HCT116 (cell line): ENCODE data around the gene DIS3L2. TPM values are rescaled to one million over a fixed set of nuclear protein-coding genes. Genes with fewer than 3 reads are reported as not detected.

Experiments
- ATAC-seq: fragments of 200-7000 bp; cut with Tn5 transposase; 2 replicates; pipeline ENCODE4 v1.9.1; 2020; ENCODE audit warnings: mild to moderate bottlenecking, moderate library complexity
- BruUV-seq: library from RNA; stranded (reverse); fragments of 400-500 nt; replicated peaks from 2 replicates; lab custom pipeline; 2021; lab: Mats Ljungman, UMichigan
- CTCF ChIA-PET: fragments of 300-600 bp; sonication (Branson Sonifier 250); formaldehyde crosslinking; loops from one replicate; lab custom pipeline; 2021; ENCODE audit warnings: antibody characterized with exemption; lab: Charles Lee
- POLR2A ChIA-PET: fragments of 300-600, 350-600 bp; sonication (Branson Sonifier 250); formaldehyde crosslinking; loops from one replicate; lab custom pipeline; 2021; ENCODE audit warnings: antibody characterized with exemption; lab: Charles Lee
- RAD21 ChIA-PET, 2 experiments: fragments of 300-600 bp; sonication (Branson Sonifier 250); formaldehyde crosslinking; loops; one replicate each; lab custom pipeline; 2023; ENCODE audit warnings: low total read pairs in 2 of 2; ENCODE audit not compliant: uncharacterized antibody in 2 of 2, unreplicated experiment in 2 of 2, low non-redundant PET in 1 of 2; lab: Charles Lee
- DNase-seq: peaks from one replicate; pipeline ENCODE4 v3.0.0-alpha.2; 2010; ENCODE audit warnings: low read depth, low spot score
- H2AFZ ChIP-seq: fragments of 200-600 bp; shearing (Covaris generic), sonication (generic); 2 replicates; pipeline ENCODE4 v1.6.1; 2017; ENCODE audit warnings: low read depth, mixed run types, mixed read lengths, antibody characterized with exemption, low read length; ENCODE audit not compliant: poor library complexity, severe bottlenecking
- H3K27ac ChIP-seq: 2 replicates; pipeline ENCODE4 v1.5.1; 2012; ENCODE audit warnings: low read depth, low read length
- H3K27me3 ChIP-seq: fragments of 200-600 bp; sonication (generic); 2 replicates; pipeline ENCODE4 v1.6.1; 2016; ENCODE audit warnings: mixed run types, low read length, mixed read lengths; ENCODE audit not compliant: insufficient read depth
- H3K36me3 ChIP-seq, 2 experiments: fragments of 200-500 bp in 1 of 2; fragments of 200-600 bp in 1 of 2; sonication (Bioruptor generic) in 1 of 2; sonication (generic) in 1 of 2; 2 replicates each; pipeline versions ENCODE4 v1.5.1 to v1.6.1; 2014 to 2016; ENCODE audit warnings: low read length in 2 of 2, inconsistent platforms in 1 of 2, mixed read lengths in 1 of 2, mixed run types in 1 of 2; ENCODE audit not compliant: insufficient read depth in 2 of 2, control insufficient read depth in 1 of 2
- H3K4me1 ChIP-seq, 2 experiments: fragments of 200-600 bp in 1 of 2; sonication (generic) in 1 of 2; 2 replicates each; pipeline versions ENCODE4 v1.5.1 to v1.6.1; 2012 to 2017; ENCODE audit warnings: low read length in 2 of 2, inconsistent platforms in 1 of 2, mild to moderate bottlenecking in 1 of 2, mixed read lengths in 1 of 2, mixed run types in 1 of 2, moderate library complexity in 1 of 2; ENCODE audit not compliant: insufficient read depth in 2 of 2, control insufficient read depth in 1 of 2
- H3K4me2 ChIP-seq: fragments of 200-600 bp; sonication (generic); 2 replicates; pipeline ENCODE4 v1.6.1; 2017; ENCODE audit warnings: mixed run types, low read length, mixed read lengths
- H3K4me3 ChIP-seq, 2 experiments: fragments of 200-600 bp in 1 of 2; sonication (generic) in 1 of 2; replicated peaks in 1 of 2; 2 replicates each; pipeline ENCODE4 v1.5.1; 2011 to 2016; ENCODE audit warnings: low read length in 2 of 2, control low read depth in 1 of 2, low read depth in 1 of 2, mild to moderate bottlenecking in 1 of 2, mixed read lengths in 1 of 2, mixed run types in 1 of 2
- H3K79me2 ChIP-seq: fragments of 200-600 bp; sonication (generic); 2 replicates; pipeline ENCODE4 v1.6.1; 2017; ENCODE audit warnings: mild to moderate bottlenecking, mixed run types, low read length, moderate library complexity, mixed read lengths; ENCODE audit not compliant: insufficient read depth
- H3K9ac ChIP-seq: fragments of 200-600 bp; sonication (generic); 2 replicates; pipeline ENCODE4 v1.6.1; 2016; ENCODE audit warnings: low read length, mixed read lengths
- H3K9me2 ChIP-seq: fragments of 200-600 bp; sonication (generic), shearing (Covaris generic); 2 replicates; pipeline ENCODE4 v1.6.1; 2017; ENCODE audit warnings: mixed run types, mild to moderate bottlenecking, moderate library complexity; ENCODE audit not compliant: insufficient read depth
- H3K9me3 ChIP-seq, 2 experiments: fragments of 200-500 bp in 1 of 2; fragments of 200-600 bp in 1 of 2; sonication (Bioruptor generic) in 1 of 2; sonication (generic) in 1 of 2; 2 replicates each; pipeline ENCODE4 v1.6.1; 2014 to 2017; ENCODE audit warnings: low read length in 2 of 2, mixed read lengths in 2 of 2, inconsistent platforms in 1 of 2, low read depth in 1 of 2, mild to moderate bottlenecking in 1 of 2, mixed run types in 1 of 2, moderate library complexity in 1 of 2; ENCODE audit not compliant: control insufficient read depth in 1 of 2, insufficient read depth in 1 of 2
- H4K20me1 ChIP-seq: fragments of 200-600 bp; sonication (generic), shearing (Covaris generic); 2 replicates; pipeline ENCODE4 v1.6.1; 2017; ENCODE audit warnings: mixed run types, mild to moderate bottlenecking, moderate library complexity; ENCODE audit not compliant: insufficient read depth
- ATF3 ChIP-seq: IDR thresholded peaks from 2 replicates; pipeline ENCODE4 v1.6.1; 2012
- CBX3 ChIP-seq: IDR thresholded peaks from 2 replicates; pipeline ENCODE4 v1.6.1; 2012; ENCODE audit warnings: low read depth
- CEBPB ChIP-seq: IDR thresholded peaks from 2 replicates; pipeline ENCODE4 v1.6.1; 2012; ENCODE audit warnings: low read depth
- EGR1 ChIP-seq: IDR thresholded peaks from 2 replicates; pipeline ENCODE4 v1.6.1; 2012; ENCODE audit warnings: low read depth
- ELF1 ChIP-seq: IDR thresholded peaks from 2 replicates; pipeline ENCODE4 v1.6.1; 2012; ENCODE audit warnings: low read depth, borderline replicate concordance
- EZH2phosphoT487 ChIP-seq: fragments of 200-600 bp; IDR thresholded peaks from 2 replicates; pipeline ENCODE4 v1.6.1; 2018; ENCODE audit warnings: antibody characterized with exemption, borderline replicate concordance
- FOSL1 ChIP-seq: IDR thresholded peaks from 2 replicates; pipeline ENCODE4 v1.6.1; 2012; ENCODE audit warnings: low read depth
- JUND ChIP-seq: IDR thresholded peaks from 2 replicates; pipeline ENCODE4 v1.6.1; 2012
- POLR2A ChIP-seq: IDR thresholded peaks from 2 replicates; pipeline ENCODE4 v1.7.0; 2011; ENCODE audit warnings: borderline replicate concordance; ENCODE audit not compliant: insufficient read depth, insufficient read length; ENCODE audit errors: extremely low read depth
- POLR2AphosphoS5 ChIP-seq: IDR thresholded peaks from 2 replicates; pipeline ENCODE4 v1.6.1; 2011; ENCODE audit warnings: mild to moderate bottlenecking, low read depth, low read length, moderate library complexity
- SIN3A ChIP-seq: IDR thresholded peaks from 2 replicates; pipeline ENCODE4 v1.6.1; 2012; ENCODE audit warnings: low read depth
- SP1 ChIP-seq: IDR thresholded peaks from 2 replicates; pipeline ENCODE4 v1.6.1; 2012; ENCODE audit warnings: low read depth
- SRF ChIP-seq: IDR thresholded peaks from 2 replicates; pipeline ENCODE4 v1.6.1; 2012; ENCODE audit warnings: low read depth
- TCF7L2 ChIP-seq: IDR thresholded peaks from 2 replicates; pipeline ENCODE4 v1.7.0; 2011; ENCODE audit warnings: borderline replicate concordance, inconsistent platforms; ENCODE audit not compliant: insufficient read depth, insufficient read length; ENCODE audit errors: extremely low read depth
- intact Hi-C: fragments of 100-400 bp; cut with micrococcal nuclease; formaldehyde crosslinking; loops from 2 replicates; pipeline ENCODE4 v1.10.0; 2022
- total RNA-seq: library from RNA; stranded (reverse); gene quantifications from one replicate; pipeline ENCODE4 v1.2.1, GENCODE V29; 2021; ENCODE audit not compliant: unreplicated experiment
- TF ChIP-seq, protein P1 (sequence below): IDR thresholded peaks from 2 replicates; pipeline ENCODE4 v1.6.1; 2012; ENCODE audit warnings: low read depth
- TF ChIP-seq, protein P2 (sequence below): IDR thresholded peaks from 2 replicates; pipeline ENCODE4 v1.6.1; 2012

Gene DIS3L2
- total RNA-seq, 1 experiment from 2014 or later = 42.5 TPM

DNA sequence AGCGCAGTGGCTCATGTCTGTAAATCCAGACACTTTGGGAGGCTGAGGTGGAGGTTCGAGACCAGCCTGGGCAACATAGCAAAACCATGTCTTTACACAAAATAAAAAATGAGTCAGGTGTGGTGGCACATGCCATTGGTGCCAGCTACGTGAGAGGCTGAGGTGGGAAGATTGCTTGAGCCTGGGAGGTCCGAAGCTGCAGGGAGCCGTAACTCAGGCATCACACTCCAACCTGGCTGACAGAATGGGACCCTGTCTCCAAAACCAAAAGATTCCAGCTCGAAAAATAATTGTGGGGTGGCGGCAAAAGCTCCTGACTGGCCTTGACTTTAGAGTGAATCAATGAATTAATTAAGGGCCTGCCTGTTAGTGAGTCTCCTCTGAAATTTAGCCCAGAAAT lies 415.8 kb downstream of the DIS3L2 start:
- POLR2A ChIA-PET = no interaction called here
- CTCF ChIA-PET = no interaction called here

DNA sequence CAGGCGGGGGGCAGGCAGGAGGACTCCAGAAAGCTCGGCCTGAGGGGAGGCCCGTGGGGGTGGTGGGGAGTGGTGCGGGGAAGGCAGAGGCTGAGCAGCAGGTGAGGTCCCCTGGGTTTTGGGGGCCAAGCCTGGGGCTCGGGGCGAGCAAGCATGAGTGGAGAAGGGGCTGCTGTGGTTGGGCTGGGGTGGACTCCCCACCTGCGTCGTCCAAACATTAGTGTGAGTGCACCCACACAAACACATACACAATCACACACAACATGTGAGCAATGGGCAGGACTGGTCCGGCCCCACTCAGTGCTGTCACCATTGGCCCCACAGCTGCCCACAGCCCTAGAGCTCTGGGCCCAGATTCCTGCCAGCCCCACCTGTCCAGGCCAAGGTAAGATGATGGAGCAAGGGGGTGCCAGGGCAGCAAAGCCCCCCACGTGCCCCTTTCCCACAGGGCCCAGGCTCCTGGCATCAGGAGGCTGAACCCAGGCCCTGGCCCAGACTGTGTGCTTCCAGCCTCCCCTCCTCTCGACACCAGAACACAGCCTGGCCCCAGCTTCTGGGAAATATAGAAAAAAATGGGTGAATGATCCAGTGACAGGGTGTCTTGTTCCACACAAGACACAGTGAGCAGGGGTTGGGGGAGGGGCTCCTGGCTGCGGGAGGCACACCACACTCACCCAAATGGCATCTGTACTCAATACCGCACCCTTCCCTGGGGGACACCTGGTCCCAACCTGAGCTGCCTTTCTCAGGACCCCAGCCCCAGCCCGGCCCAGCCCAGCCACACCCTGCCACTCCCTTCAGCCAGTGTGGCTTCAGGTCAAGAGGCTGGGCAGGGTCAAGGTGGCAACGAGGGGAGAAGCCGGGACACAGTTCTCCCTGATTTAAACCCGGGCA lies 416.6 kb downstream of the DIS3L2 start:
- ChIA-PET POLR2A (no interaction called here), CTCF (no interaction called here), RAD21 (interaction anchor here in 1 of 2 experiments (0.7 kb wide), 1 partner anchor 475 kb away, joined by 4 read pairs; no protein-coding TSS in a partner anchor)
- H3K27ac ChIP-seq = no peak overlapping the region
- peak overlapping the region; percentile 32 for H3K4me2 ChIP-seq
- no peaks in the 10 kb centered on the region for H3K36me3 ChIP-seq
- no peak overlapping the region for H3K4me3 ChIP-seq
- no peak overlapping the region for H2AFZ ChIP-seq
- ATAC-seq (peak; percentile 55), DNase-seq (no peak)
- intact Hi-C loops = no loop called here
- H3K79me2 ChIP-seq = no peaks in the 10 kb centered on the region
- no peaks in the 10 kb centered on the region for H3K9me2 ChIP-seq
- H3K27me3 ChIP-seq = no peaks in the 10 kb centered on the region
- H3K9me3 ChIP-seq = no peaks in the 10 kb centered on the region
- no peaks in the 10 kb centered on the region for H4K20me1 ChIP-seq
- peaks cover 3 to 10% of the 10 kb centered on the region in 2 experiments; a peak in 3 of 4 replicates for H3K4me1 ChIP-seq
- BruUV-seq = no TSS peak
- no peak overlapping the region for H3K9ac ChIP-seq
- no peak for TF ChIP-seq SIN3A
- no peak for TF ChIP-seq SRF
- TF ChIP-seq, protein P1, sequence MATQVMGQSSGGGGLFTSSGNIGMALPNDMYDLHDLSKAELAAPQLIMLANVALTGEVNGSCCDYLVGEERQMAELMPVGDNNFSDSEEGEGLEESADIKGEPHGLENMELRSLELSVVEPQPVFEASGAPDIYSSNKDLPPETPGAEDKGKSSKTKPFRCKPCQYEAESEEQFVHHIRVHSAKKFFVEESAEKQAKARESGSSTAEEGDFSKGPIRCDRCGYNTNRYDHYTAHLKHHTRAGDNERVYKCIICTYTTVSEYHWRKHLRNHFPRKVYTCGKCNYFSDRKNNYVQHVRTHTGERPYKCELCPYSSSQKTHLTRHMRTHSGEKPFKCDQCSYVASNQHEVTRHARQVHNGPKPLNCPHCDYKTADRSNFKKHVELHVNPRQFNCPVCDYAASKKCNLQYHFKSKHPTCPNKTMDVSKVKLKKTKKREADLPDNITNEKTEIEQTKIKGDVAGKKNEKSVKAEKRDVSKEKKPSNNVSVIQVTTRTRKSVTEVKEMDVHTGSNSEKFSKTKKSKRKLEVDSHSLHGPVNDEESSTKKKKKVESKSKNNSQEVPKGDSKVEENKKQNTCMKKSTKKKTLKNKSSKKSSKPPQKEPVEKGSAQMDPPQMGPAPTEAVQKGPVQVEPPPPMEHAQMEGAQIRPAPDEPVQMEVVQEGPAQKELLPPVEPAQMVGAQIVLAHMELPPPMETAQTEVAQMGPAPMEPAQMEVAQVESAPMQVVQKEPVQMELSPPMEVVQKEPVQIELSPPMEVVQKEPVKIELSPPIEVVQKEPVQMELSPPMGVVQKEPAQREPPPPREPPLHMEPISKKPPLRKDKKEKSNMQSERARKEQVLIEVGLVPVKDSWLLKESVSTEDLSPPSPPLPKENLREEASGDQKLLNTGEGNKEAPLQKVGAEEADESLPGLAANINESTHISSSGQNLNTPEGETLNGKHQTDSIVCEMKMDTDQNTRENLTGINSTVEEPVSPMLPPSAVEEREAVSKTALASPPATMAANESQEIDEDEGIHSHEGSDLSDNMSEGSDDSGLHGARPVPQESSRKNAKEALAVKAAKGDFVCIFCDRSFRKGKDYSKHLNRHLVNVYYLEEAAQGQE = no peak
- no peak for TF ChIP-seq CEBPB
- no peak for TF ChIP-seq POLR2AphosphoS5
- no peak for TF ChIP-seq EZH2phosphoT487
- TF ChIP-seq CBX3 = no peak
- TF ChIP-seq JUND = no peak
- no peak for TF ChIP-seq ELF1
- TF ChIP-seq SP1 = no peak
- TF ChIP-seq FOSL1 = no peak

More for the DNA sequence above, 415.8 kb downstream of the DIS3L2 start:
- RAD21 ChIA-PET = interaction anchor here in 1 of 2 experiments (0.7 kb wide), 1 partner anchor 474 kb away, joined by 4 read pairs; no protein-coding TSS in a partner anchor
- H3K36me3 ChIP-seq = no peaks in the 10 kb centered on the region
- ATAC-seq (no peak), DNase-seq (no peak)
- no peak overlapping the region for H3K4me2 ChIP-seq
- H3K9me3 ChIP-seq = no peaks in the 10 kb centered on the region
- no peak overlapping the region for H2AFZ ChIP-seq
- TF ChIP-seq ATF3 (no peak), POLR2A (no peak), FOSL1 (no peak), POLR2AphosphoS5 (no peak), TCF7L2 (no peak), EZH2phosphoT487 (no peak), EGR1 (no peak), SP1 (no peak)
- TF ChIP-seq, protein P2, sequence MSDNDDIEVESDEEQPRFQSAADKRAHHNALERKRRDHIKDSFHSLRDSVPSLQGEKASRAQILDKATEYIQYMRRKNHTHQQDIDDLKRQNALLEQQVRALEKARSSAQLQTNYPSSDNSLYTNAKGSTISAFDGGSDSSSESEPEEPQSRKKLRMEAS = no peak
- no peak overlapping the region for H3K9ac ChIP-seq
- H3K4me3 ChIP-seq = no peak overlapping the region
- no peaks in the 10 kb centered on the region for H3K9me2 ChIP-seq
- BruUV-seq = no TSS peak
- H4K20me1 ChIP-seq = no peaks in the 10 kb centered on the region
- H3K79me2 ChIP-seq = no peaks in the 10 kb centered on the region
- peaks cover 3 to 10% of the 10 kb centered on the region in 2 experiments; a peak in 3 of 4 replicates for H3K4me1 ChIP-seq
- no peaks in the 10 kb centered on the region for H3K27me3 ChIP-seq
- no peak overlapping the region for H3K27ac ChIP-seq
- intact Hi-C loops = no loop called here
